Smooth muscle cell (in vitro differentiated cells): Measurements from ENCODE around the gene MKLN1. TPM values are rescaled to one million over a fixed set of nuclear protein-coding genes. Genes with fewer than 3 reads are reported as not detected.

Source experiments
- DNase-seq: peaks from one replicate; lab custom pipeline; 2025; ENCODE audit not compliant: unreplicated experiment; lab: John Stamatoyannopoulos, UW
- H2AFZ ChIP-seq: fragments of 200-600 bp; sonication (generic); 2 replicates; pipeline ENCODE4 v1.6.0; 2016; ENCODE audit warnings: antibody characterized with exemption, low read depth, mild to moderate bottlenecking
- H3F3A ChIP-seq: fragments of 200-600 bp; sonication (generic); 2 replicates; pipeline ENCODE4 v1.6.0; 2017; ENCODE audit warnings: antibody characterized with exemption, low read depth
- H3K27ac ChIP-seq: fragments of 200-600 bp; sonication (generic); 2 replicates; pipeline ENCODE4 v1.5.1; 2016; ENCODE audit warnings: low read depth, mild to moderate bottlenecking
- H3K27me3 ChIP-seq: fragments of 200-600 bp; sonication (generic); 2 replicates; pipeline ENCODE4 v1.6.1; 2016; ENCODE audit warnings: low read depth, mild to moderate bottlenecking
- H3K36me3 ChIP-seq: fragments of 200-600 bp; sonication (generic); 2 replicates; pipeline ENCODE4 v1.5.1; 2016; ENCODE audit warnings: low read depth
- H3K4me1 ChIP-seq: fragments of 200-600 bp; sonication (generic); 2 replicates; pipeline ENCODE4 v1.5.1; 2016; ENCODE audit warnings: low read depth
- H3K4me2 ChIP-seq: fragments of 200-600 bp; sonication (generic); 2 replicates; pipeline ENCODE4 v1.6.0; 2016; ENCODE audit warnings: mild to moderate bottlenecking
- H3K4me3 ChIP-seq: fragments of 200-600 bp; sonication (generic); 2 replicates; pipeline ENCODE4 v1.5.1; 2016; ENCODE audit warnings: mild to moderate bottlenecking
- H3K79me2 ChIP-seq: fragments of 200-600 bp; sonication (generic); 2 replicates; pipeline ENCODE4 v1.6.0; 2016; ENCODE audit warnings: low read depth, mild to moderate bottlenecking
- H3K9ac ChIP-seq: fragments of 200-600 bp; sonication (generic); 2 replicates; pipeline ENCODE4 v1.6.0; 2016; ENCODE audit warnings: low read depth
- H3K9me3 ChIP-seq: fragments of 200-600 bp; sonication (generic); replicated peaks from 2 replicates; pipeline ENCODE4 v1.5.1; 2016; ENCODE audit warnings: low read depth
- H4K20me1 ChIP-seq: fragments of 200-600 bp; sonication (generic); 2 replicates; pipeline ENCODE4 v1.6.0; 2016; ENCODE audit warnings: low read depth
- CTCF ChIP-seq: fragments of 200-600 bp; sonication (generic); IDR thresholded peaks from 2 replicates; pipeline ENCODE4 v1.5.1; 2017; ENCODE audit warnings: borderline replicate concordance, mild to moderate bottlenecking, antibody characterized with exemption; ENCODE audit not compliant: insufficient read depth, poor library complexity, severe bottlenecking
- WGBS: methylation state at CpG from one replicate; pipeline ENCODE4 v1.1.7; 2016; ENCODE audit warnings: low lambda C conversion rate; 5-methylcytosine and 5-hydroxymethylcytosine counted together
- polyA plus RNA-seq: library from polyadenylated mRNA; unstranded; fragments of >200 nt; fragmentation: Nextera tagmentation; extraction: Ambion mirVana; gene quantifications from 2 replicates; pipeline ENCODE4 v1.2.1, GENCODE V29; 2016
- total RNA-seq: library from RNA; depleted of rRNA; stranded (reverse); fragments of >200 nt; gene quantifications from 2 replicates; pipeline ENCODE4 v1.2.3, GENCODE V29; 2014

The MKLN1 gene
- total and polyA plus RNA-seq, 2 experiments from 2014 or later, result 26.3 to 45.3 TPM

GRCh38 chr7:131292141-131292905, 35.4 kb upstream of the MKLN1 start:
- Histone ChIP-seq H3K9me3 (no peaks in the 10 kb centered on the region), H3K27me3 (no peaks in the 10 kb centered on the region), H4K20me1 (no peaks in the 10 kb centered on the region), H3F3A (no peaks in the 10 kb centered on the region), H3K9ac (no peak overlapping the region), H3K36me3 (no peaks in the 10 kb centered on the region), H3K4me3 (no peak overlapping the region), H2AFZ (no peak overlapping the region), H3K4me2 (no peak overlapping the region), H3K79me2 (no peaks in the 10 kb centered on the region), H3K27ac (no peak overlapping the region), H3K4me1 (no peaks in the 10 kb centered on the region)
- no peak for TF ChIP-seq CTCF
- WGBS, result 90% methylated on average over 4 of the region's 4 CpGs
- DNase-seq, result no peak

GRCh38 chr7:131293018-131293417, 34.7 kb upstream of the MKLN1 start:
- Histone ChIP-seq H3K4me2 (no peak overlapping the region), H3K4me1 (no peaks in the 10 kb centered on the region), H2AFZ (no peak overlapping the region), H3F3A (no peaks in the 10 kb centered on the region), H4K20me1 (no peaks in the 10 kb centered on the region), H3K9ac (no peak overlapping the region), H3K4me3 (no peak overlapping the region), H3K27ac (no peak overlapping the region), H3K27me3 (no peaks in the 10 kb centered on the region), H3K36me3 (no peaks in the 10 kb centered on the region), H3K9me3 (no peaks in the 10 kb centered on the region), H3K79me2 (no peaks in the 10 kb centered on the region)
- 100% methylated on average over 1 of the region's 1 CpG for WGBS
- no peak for TF ChIP-seq CTCF
- DNase-seq, result no peak

GRCh38 chr7:131294553-131294952, 33.1 kb upstream of the MKLN1 start:
- no peak overlapping the region for H3K9ac ChIP-seq
- no peak overlapping the region for H3K4me2 ChIP-seq
- no peak for DNase-seq
- H2AFZ ChIP-seq, result no peak overlapping the region
- H3K4me1 ChIP-seq, result no peaks in the 10 kb centered on the region
- H3K79me2 ChIP-seq, result no peaks in the 10 kb centered on the region
- no peaks in the 10 kb centered on the region for H3K9me3 ChIP-seq
- no peaks in the 10 kb centered on the region for H3K36me3 ChIP-seq
- 26% methylated on average over 3 of the region's 3 CpGs for WGBS
- TF ChIP-seq CTCF, result no peak
- H3F3A ChIP-seq, result no peaks in the 10 kb centered on the region
- H3K27me3 ChIP-seq, result no peaks in the 10 kb centered on the region
- no peaks in the 10 kb centered on the region for H4K20me1 ChIP-seq
- no peak overlapping the region for H3K4me3 ChIP-seq
- no peak overlapping the region for H3K27ac ChIP-seq

GRCh38 chr7:131298608-131298992, 29.1 kb upstream of the MKLN1 start:
- H3K27me3 ChIP-seq, result no peaks in the 10 kb centered on the region
- 87% methylated on average over 6 of the region's 6 CpGs for WGBS
- no peaks in the 10 kb centered on the region for H3K79me2 ChIP-seq
- no peak overlapping the region for H3K4me2 ChIP-seq
- DNase-seq, result no peak
- H3K36me3 ChIP-seq, result no peaks in the 10 kb centered on the region
- no peaks in the 10 kb centered on the region for H3K9me3 ChIP-seq
- H3K4me3 ChIP-seq, result no peak overlapping the region
- TF ChIP-seq CTCF, result no peak
- H3K4me1 ChIP-seq, result no peaks in the 10 kb centered on the region
- H3K27ac ChIP-seq, result no peak overlapping the region
- no peaks in the 10 kb centered on the region for H3F3A ChIP-seq
- no peak overlapping the region for H3K9ac ChIP-seq
- H4K20me1 ChIP-seq, result no peaks in the 10 kb centered on the region
- H2AFZ ChIP-seq, result no peak overlapping the region
